ENCODE results near the gene CCDC122. TPM values are rescaled to one million over a fixed set of nuclear protein-coding genes. Genes with fewer than 3 reads are reported as not detected.

Gene CCDC122
- total RNA-seq, 4 donors from 2014 or later: 1.3 to 2.7 (median 1.8) TPM

DNA sequence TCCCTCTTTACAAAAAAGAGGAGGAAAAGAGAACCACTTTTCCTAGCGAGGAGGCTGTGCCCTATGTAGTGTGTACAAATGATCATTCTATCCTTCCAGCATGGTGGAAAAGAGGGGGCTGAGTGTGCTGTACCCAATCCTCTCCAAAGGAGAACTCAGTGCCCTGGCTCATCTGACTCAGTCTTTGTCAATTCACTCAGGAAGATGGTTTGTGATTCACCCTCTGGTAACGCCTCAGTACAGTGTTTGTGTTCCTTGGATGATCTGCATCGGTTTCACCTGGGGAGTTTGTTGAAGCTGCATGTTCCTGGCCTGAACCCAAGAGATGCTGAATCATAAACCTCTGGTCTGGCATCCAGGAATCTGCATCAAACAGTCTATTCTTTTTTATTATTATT is 74.5 kb downstream of the CCDC122 start:
- TF ChIP-seq, protein P1, sequence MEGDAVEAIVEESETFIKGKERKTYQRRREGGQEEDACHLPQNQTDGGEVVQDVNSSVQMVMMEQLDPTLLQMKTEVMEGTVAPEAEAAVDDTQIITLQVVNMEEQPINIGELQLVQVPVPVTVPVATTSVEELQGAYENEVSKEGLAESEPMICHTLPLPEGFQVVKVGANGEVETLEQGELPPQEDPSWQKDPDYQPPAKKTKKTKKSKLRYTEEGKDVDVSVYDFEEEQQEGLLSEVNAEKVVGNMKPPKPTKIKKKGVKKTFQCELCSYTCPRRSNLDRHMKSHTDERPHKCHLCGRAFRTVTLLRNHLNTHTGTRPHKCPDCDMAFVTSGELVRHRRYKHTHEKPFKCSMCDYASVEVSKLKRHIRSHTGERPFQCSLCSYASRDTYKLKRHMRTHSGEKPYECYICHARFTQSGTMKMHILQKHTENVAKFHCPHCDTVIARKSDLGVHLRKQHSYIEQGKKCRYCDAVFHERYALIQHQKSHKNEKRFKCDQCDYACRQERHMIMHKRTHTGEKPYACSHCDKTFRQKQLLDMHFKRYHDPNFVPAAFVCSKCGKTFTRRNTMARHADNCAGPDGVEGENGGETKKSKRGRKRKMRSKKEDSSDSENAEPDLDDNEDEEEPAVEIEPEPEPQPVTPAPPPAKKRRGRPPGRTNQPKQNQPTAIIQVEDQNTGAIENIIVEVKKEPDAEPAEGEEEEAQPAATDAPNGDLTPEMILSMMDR (IDR thresholded peaks at IDR 0.05): no peak
- peak; percentile 98 for ATAC-seq (ENCODE audit: low FRiP score)
- no peak for DNase-seq (ENCODE audit: low spot score)

DNA sequence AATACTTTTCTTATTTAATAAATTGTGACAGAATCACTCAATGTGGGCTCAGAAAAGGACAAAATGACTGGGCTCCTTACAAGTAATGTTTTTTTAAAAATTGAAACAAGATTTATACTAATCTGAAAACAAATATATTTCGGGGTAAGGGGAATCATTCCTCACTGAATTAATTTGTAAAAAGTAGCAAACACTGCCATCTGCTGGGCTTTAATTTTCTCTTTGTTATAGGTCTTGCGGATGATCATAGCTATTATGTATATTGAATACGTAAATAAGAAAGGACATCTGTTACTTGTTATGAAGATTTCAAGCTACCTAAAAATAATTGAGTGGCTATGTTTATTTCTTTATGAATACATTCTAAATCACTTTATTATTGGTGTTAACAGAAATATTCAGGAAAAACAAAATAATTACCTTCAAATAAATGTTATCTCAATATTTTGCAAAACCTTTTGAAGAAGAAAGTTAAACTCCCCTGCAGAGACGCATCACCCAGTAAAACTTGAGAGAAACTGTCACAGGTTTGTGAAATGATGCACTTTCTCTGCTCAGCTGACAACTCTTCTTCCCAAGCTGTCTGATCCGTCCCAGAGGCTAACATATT is 75.0 kb downstream of the CCDC122 start:
- ATAC-seq (ENCODE audit: low FRiP score): peak; percentile 4
- TF ChIP-seq, protein P1 (IDR thresholded peaks at IDR 0.05): no peak
- DNase-seq (ENCODE audit: low spot score): no peak

DNA sequence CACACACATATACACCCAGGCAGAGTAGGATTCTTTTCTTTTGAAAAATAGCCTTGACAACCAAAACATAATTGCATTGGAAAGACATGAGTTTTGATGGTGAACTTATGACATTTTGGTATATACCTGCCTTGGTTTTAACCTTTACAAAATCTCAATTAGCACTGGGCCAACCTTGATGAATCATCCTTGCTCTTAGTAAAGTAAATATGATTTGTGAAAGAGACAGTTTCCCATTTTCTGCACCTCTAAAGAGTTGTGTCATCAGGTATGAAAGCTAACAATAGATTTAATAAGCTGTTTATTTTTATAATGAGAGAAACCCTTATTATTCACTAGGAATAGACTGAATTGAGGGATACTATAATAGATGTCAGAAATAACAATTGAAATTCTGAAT is 77.0 kb downstream of the CCDC122 start:
- ATAC-seq (ENCODE audit: low FRiP score) (no peak), DNase-seq (ENCODE audit: low spot score) (no peak)
- TF ChIP-seq, protein P1 (IDR thresholded peaks at IDR 0.05): no peak

DNA sequence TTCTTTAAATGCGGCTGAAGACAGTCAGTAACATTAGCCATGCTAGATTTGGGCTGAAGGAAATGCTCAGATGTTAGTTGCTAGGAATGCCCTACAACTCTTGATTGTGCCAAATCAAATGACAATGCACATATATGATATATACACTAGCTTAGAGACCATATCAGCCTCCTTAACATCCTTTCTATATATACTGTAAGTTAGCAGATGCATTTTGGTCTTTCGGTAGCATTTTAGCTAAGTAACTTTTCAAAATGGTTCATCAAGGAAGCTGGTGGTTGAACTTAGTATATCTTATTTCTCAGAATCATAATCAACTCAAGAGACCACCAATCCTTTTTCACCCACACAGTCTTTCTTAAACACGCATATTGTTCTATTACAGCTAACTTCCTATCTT is 78.7 kb downstream of the CCDC122 start:
- TF ChIP-seq, protein P1 (IDR thresholded peaks at IDR 0.05): no peak
- DNase-seq (ENCODE audit: low spot score): no peak
- ATAC-seq (ENCODE audit: low FRiP score): no peak

DNA sequence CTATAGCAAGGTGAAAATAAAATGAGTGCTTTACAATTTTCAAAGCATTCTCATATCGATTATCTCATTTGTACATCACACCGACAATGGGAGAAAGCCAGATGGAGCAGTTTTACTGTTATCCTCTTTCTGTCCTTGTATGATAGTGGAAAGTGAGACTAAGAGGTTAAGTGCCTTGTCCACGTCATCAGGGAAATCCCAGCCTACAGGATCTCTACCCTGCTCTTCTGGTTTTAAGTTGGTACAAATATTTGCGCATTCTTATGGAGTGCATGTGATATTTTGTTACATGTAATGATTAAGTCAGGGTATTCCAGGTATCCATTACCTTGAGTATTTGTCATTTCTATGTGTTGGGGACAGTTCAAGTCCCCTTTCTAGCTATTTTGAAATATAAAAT is 80.3 kb downstream of the CCDC122 start:
- DNase-seq (ENCODE audit: low spot score) (no peak), ATAC-seq (ENCODE audit: low FRiP score) (no peak)
- TF ChIP-seq, protein P1 (IDR thresholded peaks at IDR 0.05): no peak

DNA sequence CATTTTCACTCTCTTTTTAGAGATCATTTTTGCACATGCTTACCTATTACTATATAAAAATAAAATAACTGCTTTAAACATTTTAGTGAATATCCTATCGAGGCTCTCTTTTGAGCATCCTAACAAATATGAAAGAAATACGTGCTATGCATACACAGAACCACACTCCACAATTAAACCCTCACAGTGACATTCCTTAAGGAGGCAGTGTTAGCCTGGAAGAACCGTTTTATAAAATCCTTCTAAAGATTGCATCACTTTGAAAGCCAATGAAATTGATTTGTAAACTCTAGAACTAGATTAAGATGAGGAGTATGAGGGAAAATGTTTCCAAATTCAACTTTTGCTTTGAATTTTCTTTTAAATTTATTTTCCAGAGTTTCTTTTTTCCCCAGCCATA is 81.7 kb downstream of the CCDC122 start:
- DNase-seq (ENCODE audit: low spot score) (no peak), ATAC-seq (ENCODE audit: low FRiP score) (no peak)
- TF ChIP-seq, protein P1 (IDR thresholded peaks at IDR 0.05): no peak

DNA sequence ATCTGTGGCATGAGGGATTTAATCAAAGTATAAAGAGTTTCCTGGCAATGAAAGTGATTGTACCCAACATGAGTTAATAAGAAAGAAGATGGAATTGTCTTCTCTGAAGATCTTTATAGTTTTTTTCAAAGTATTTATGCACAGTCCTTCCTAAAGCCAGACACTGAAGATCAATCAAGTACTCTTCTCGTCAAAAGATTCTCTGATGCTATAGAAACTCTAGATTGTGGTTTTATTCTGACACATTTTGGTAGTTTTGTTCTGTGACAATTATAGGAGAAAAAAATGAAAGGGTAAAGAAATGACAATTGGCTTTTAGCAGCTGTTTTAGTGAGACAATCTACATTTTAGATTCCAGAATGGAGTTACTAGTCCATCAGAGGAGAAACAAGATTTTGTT is 82.4 kb downstream of the CCDC122 start:
- ATAC-seq (ENCODE audit: low FRiP score) (no peak), DNase-seq (ENCODE audit: low spot score) (no peak)
- TF ChIP-seq, protein P1 (IDR thresholded peaks at IDR 0.05): no peak

All from omental fat pad (tissue), 4 donors.